T-helper 1 cell (primary cell): ENCODE measurements around the gene N4BP3.
"Not testable (repeated sequence)": the region's sequence is repeated elsewhere in the genome, so short reads cannot be mapped to it uniquely, and the experiment has no call there.

Source experiments
- DNase-seq, 5 donors: peaks; one replicate each; pipeline ENCODE4 v3.0.0-alpha.2; 2012 to 2020
- total RNA-seq, 4 donors: gene quantifications; one replicate each; lab custom pipeline; 2026; lab: John Stamatoyannopoulos, UW

The N4BP3 gene
- total RNA-seq: 6.6 to 27.4 (median 17.1) reads per million in 4 donors

- DNase-seq: peak; percentile 59 to 79 (median 74)
These were observed at the start of gene N4BP3 for GRCh38 chr5:178113141-178113787. TSS of gene N4BP3 (plus strand) at chr5:178113532. CDS start at chr5:178119584, 6,052 bp downstream.

DNA sequence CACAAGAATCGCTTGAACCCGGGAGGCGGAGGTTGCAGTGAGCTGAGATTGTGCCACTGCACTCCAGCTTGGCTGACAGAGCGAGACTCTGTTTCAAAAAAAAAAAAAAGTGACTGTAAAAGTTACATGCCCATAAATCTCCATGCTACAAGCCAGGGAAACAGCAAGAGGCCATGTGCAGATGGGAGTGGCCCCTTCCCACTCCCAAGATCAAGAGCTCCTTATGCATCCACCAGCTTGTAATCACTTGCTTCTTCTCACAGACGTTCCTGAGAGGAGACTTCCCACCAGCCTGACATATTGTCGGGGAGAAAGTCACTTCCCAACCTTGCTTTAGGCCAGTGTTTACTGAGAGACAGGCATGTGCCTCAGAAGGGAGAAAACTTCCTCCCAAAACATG lies 45.6 kb upstream of the N4BP3 start:
- no peak for DNase-seq

DNA sequence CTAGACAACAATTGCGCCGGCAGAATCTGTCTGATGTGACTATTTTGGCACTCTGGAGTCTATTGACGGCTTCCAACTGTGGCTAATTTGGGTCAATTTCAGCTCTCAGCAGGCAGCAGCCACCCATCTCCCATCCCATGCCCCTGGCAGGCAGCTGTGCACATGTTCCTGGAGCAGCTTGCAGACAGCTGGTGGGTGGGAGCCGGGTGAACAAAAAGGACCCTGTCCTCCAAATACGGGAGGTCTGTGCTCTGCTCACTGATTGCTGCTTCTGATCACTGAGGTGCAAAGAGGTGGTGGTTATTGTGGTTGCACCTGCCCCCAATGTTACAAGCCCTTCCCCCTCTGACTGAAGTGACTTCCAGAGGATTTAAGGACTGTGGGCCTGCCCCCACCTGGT lies 45.0 kb upstream of the N4BP3 start:
- DNase-seq: no peak

DNA sequence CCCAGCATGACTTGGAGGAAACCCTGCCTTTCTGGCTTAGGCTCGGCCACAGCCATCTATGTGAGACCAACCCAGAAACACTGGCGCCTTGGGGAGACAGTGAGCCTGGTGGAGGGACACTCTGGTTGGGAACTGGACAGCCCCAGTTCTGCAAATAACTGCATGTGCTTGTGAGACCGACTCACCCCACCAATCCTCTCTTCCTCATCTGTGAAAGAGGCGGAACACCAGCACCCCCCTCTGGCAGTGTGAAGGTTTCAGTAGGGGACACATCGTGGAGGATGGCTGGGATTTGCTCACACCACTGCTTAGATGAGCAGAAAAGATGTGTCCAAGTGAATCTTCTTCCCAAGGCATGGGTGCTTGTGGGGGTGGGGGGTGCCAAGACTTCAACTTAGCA lies 43.4 kb upstream of the N4BP3 start:
- peak in 1 of 5 donors; percentile 8 for DNase-seq

GRCh38 chr5:178071108-178071507 lies 42.2 kb upstream of the N4BP3 start:
- no peak for DNase-seq

DNA sequence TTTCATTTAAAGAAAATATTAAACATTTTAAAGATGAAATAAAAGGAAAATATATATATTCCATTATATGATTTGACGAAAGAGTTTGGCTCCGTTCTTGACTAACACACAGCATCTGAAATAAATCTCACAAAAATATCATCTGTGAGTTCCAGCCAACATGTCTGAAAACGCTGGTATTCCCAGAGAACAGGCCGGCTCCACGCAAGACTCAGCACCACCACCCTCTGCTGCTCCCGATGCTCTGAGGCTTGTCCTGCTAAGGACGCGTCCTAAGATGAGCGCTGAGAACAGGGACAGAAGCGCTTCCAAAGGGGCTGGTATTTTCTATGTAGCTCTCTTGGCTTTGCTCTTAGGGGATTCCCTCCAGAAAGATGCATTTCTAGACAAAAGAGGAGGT lies 40.6 kb upstream of the N4BP3 start:
- no peak for DNase-seq

DNA sequence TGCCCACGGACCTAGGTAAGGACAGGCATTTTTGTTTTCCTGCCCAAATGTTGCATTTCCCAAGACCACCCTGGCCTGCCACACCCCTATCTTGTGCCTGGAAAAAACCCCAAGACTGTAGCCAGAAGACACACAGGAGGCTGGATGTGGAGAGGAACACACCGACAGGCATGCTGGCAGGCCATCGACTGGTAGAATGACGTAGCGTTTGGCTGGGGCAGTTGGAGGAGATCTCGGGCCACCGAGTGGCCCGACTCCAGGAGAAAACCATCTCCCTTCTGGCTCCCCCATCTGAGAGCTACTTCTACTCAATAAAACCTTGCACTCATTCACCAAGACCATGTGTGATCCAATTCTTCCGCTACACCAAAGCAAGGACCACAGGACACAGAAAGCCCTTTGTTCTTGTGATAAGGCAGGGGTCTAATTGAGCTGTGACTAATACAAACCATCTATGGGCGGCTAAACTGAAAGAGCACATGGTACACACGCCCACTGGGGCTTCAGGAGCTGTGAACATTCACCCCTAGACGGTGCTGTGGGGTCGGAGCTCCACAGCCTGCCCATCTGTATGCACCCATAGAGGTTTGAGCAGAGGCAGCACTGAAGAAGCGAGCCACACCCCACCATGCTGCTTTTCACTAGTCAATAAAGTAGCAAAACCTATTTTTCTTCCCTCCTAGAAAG lies 38.9 kb upstream of the N4BP3 start:
- no peak for DNase-seq

- not testable (repeated sequence) for DNase-seq
These were observed 36.4 kb upstream of the N4BP3 start for GRCh38 chr5:178076965-178077364.

DNA sequence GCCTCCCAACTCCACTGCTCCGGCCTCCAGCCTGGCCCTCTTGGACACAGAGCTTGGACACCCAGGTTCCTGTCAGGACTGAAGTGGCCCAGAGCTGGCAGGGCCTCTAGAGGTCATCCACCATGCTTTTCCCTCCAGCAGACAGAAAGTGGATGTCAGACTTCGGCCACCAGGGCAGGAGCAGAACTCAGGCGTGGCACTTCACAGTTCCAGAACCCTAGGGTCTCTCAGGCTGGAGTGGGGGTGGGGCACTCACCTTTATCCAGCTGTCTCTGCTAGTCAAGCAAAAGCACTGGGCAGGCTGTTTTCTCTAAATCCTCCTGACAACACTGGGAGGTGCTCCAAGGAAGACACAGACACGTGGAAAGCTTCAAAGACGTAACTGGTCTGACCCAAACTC lies 35.6 kb upstream of the N4BP3 start:
- no peak for DNase-seq

GRCh38 chr5:178078197-178079010 lies 34.9 kb upstream of the N4BP3 start:
- no peak for DNase-seq

DNA sequence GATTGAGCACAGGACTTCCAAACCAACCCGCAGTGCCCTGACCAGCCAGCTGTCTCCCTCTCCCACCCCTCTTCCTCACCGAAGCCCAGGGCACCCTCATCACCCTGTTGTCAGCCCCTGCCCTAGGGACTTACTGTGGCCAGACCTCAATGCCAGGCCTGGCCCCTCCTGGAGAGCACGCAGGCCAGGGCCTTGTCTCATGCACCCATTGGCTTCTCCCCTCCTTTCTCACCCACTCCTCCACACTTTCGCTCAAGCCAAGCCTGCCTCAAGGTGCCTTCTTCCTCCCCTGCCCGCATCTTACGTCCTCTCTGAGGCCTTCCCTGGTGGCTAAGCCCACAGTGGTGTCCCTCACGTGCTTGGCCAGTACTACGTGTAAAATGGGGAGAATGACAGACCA lies 33.3 kb upstream of the N4BP3 start:
- no peak for DNase-seq

DNA sequence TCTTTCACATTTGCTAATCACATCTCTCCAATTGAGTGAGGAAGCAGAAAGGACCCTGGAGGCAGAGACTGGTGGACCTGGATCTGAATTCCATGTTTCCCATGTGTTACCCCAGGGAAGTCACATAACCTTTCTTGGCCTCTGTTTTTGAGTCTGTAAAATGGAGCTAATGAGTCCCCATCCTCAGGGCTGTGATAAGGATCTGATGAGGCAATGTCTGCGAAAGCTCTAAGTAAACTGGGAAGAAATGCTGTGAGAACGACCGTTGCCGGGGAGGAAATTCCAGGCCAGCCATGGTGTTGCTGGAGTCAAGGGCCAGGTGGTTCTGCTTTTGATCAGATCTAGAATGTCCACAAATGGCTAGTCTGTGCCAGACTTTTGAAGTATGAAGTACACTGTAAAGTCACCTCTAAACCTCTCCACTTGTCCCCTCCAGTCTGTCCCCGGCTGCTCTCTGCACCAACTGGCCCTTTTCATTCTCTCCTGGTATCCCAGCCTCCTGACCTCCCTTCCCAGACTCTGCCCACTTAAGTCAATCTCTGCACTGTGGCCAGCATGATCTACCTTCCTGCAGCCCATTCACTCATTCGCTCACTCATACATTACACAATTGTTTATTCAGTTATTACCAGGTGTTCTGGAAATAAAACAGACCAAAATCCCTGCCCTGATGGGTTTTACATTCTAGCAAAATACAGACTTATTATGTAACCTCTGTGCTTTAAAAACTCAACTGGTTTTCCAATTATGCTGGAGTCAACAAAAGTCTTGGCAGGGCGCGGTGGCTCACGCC lies 32.5 kb upstream of the N4BP3 start:
- no peak for DNase-seq

GRCh38 chr5:178081571-178082243 lies 31.6 kb upstream of the N4BP3 start:
- DNase-seq: no peak

DNA sequence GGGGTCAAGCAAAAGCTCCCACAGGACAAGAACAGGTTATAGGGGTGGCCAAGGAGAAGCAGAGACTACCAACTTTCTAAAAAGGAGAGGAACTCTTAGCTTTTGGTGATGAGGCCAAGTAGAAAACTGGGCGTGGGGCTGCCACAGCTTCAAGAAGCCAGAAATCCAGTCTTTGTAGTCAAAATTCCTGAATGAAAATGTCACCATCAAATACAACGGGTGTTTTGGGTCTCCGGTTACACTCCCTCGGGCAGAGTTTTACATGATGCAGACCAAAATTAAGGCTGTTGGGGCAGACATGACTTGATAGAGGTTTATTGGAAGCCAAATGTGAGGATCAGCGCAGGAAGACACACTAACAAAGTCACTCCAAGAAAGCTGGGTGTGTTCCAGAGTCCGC lies 29.4 kb upstream of the N4BP3 start:
- DNase-seq: no peak

- DNase-seq: no peak
These were observed 28.0 kb upstream of the N4BP3 start for GRCh38 chr5:178085316-178085715.

DNA sequence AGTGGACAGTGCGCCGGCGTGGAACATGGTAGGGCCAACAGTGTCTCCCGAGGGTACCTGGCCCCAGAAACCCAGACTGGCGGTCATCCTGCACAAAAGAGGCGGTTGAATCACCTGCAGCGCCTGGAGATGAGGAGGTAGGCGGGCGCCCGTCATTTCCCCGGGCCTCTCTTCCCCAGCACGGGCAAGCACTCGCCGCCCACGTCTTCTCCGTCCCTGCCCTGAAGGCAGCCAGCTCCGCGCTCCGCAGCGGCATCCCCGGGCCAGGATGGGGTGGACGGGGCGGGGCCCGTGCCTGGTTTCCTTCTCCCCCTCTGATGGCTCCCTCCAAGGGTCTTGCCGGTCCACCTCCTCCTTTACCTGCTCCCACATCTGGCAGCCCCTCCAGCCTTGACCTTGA lies 27.1 kb upstream of the N4BP3 start:
- DNase-seq: no peak

DNA sequence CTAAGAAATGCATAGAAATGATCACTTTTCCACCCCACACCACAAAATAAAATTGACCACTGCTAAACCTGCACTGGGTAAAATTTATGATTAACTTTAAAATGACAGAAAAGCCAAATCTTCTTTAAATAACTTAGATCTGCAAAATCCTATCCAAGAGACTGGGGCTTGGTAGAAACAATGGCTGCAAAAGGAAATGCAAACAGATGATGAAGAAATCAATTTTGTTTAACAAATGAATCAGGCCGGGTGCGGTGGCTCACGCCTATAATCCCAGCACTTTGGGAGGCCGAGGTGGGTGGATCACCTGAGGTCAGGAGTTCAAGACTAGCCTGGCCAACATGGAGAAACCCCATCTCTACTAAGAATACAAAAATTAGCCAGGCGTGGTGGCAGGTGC lies 26.1 kb upstream of the N4BP3 start:
- DNase-seq: not testable (repeated sequence)

GRCh38 chr5:178090856-178091255 lies 22.5 kb upstream of the N4BP3 start:
- DNase-seq: no peak

GRCh38 chr5:178093134-178093533 lies 20.2 kb upstream of the N4BP3 start:
- no peak for DNase-seq

DNA sequence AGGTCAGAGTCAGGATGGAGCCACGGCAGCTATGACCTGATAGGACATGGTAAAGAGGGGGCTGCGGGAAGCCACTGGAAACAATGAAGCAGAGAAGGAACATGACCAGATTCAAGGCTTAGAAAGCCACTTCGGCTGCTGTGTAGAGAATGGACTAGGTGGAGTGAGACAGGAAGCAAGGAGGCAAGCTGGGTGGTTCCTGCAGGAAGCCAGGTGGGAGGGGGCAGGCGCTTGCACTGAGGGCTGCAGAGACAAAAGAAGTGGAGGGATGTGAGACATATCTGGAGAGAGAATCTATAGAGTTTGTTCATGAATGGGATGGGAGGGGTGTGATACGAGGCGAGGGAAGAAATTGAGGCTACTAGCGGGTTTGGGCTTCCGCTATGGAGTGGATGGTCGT lies 19.0 kb upstream of the N4BP3 start:
- no peak for DNase-seq

DNA sequence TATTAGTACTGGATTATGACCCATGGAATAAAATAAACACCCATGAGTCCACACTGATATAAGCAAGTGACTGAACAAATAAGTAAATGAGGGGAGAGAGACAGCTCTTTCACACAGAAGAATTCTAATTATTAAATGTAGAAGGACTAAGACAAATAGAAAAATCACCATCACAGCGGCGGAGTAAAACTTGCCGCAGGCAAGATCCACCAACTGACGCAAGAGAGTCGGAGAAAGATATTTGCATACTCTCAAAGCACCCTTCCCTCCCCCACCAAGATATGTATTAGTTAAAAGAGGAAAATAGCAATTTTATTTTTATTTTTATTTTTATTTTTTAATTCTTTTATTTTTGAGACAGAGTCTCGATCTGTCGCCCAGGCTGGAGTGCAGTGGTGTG lies 14.6 kb upstream of the N4BP3 start:
- no peak for DNase-seq

- DNase-seq: no peak
These were observed 9.7 kb upstream of the N4BP3 start for GRCh38 chr5:178103612-178104011.
